ENCODE measurements around the gene GCNT2. TPM values are rescaled to one million over a fixed set of nuclear protein-coding genes. Genes with fewer than 3 reads are reported as not detected.
A peak's percentile ranks its signal among the peaks of the same experiment; 100 is the strongest.

Gene GCNT2
- total RNA-seq, 4 donors from 2014 or later, result 15.8 to 23.2 (median 19.4) TPM

DNA sequence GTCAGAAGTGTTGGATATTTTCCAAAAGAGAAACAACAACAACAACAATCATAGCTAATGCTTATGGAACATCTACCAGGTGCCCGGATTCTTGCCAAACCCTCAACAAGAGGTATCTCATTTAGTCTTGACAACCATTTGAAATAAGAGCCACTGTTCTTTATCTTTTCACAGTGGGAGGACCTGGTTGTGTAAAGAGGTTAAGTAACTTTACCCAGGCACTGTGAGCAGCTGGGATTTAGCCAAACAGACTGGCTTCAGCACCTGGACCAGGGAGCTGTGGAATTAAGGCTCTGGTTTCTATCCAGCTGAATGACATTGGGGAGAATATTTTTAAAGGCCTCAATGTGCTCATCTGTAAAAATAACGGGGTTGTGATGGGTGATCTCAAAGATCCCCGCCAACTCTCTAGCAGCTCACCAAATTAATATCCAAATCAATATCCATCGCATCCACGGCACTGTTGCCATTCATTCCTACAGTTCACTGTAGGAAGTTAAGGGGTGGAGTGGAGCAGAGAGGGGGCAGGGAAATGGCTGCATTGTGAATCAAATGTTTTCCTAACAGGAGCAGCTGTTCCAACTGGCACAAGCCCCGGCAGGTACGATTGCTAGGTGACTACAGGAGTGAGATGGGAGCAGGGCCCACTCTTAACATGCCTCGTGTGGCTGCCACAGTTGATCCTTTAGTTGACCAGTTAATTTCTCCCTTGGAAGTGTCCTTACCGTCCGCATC, 61.8 kb downstream of the GCNT2 start:
- peak overlapping the region in 1 of 4 donors; percentile 3 for H3K27ac ChIP-seq (replicated peaks in 1 of 4)
- no peaks in the 10 kb centered on the region for H3K27me3 ChIP-seq
- intact Hi-C loops (cut with DNase I), result no loop called here
- WGBS, result 67% methylated on average over 8 of the region's 10 CpGs
- H3K9me3 ChIP-seq, result no peaks in the 10 kb centered on the region
- DNase-seq (ENCODE audit: extremely low spot score), result no peak
- TF ChIP-seq EP300 (IDR thresholded peaks at IDR 0.05) (no peak), POLR2AphosphoS5 (IDR thresholded peaks at IDR 0.05) (peak in 1 of 2 donors; percentile 27), POLR2A (IDR thresholded peaks at IDR 0.05; ENCODE audit: low read depth) (no peak)
- TF ChIP-seq, protein P1, sequence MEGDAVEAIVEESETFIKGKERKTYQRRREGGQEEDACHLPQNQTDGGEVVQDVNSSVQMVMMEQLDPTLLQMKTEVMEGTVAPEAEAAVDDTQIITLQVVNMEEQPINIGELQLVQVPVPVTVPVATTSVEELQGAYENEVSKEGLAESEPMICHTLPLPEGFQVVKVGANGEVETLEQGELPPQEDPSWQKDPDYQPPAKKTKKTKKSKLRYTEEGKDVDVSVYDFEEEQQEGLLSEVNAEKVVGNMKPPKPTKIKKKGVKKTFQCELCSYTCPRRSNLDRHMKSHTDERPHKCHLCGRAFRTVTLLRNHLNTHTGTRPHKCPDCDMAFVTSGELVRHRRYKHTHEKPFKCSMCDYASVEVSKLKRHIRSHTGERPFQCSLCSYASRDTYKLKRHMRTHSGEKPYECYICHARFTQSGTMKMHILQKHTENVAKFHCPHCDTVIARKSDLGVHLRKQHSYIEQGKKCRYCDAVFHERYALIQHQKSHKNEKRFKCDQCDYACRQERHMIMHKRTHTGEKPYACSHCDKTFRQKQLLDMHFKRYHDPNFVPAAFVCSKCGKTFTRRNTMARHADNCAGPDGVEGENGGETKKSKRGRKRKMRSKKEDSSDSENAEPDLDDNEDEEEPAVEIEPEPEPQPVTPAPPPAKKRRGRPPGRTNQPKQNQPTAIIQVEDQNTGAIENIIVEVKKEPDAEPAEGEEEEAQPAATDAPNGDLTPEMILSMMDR (IDR thresholded peaks at IDR 0.05), result no peak
- peaks cover 12 to 74% (median 65%) of the 10 kb centered on the region in 4 donors for H3K4me1 ChIP-seq
- no peak overlapping the region for H3K4me3 ChIP-seq
- H3K36me3 ChIP-seq, result no peaks in the 10 kb centered on the region

DNA sequence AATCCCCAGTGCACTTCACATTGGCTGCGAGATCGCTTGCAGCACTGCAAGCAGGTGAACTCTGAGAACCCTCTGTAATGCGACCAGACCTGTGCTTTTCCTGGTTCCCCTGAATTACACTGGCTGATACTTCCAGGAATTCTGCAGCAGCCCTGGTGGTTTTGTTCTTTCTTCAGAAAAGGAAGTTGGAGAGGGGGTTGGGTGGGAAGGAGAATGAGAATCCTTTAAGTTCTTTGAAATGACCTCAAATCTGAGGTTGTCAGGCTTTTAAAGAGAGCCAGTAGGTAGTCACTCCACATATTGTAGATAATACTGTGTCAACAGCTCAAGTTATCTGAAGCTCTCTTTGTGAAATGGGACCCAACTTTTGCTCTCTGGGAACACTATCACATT, 62.4 kb downstream of the GCNT2 start:
- H3K27me3 ChIP-seq, result no peaks in the 10 kb centered on the region
- TF ChIP-seq, protein P1 (IDR thresholded peaks at IDR 0.05), result no peak
- no peak for TF ChIP-seq EP300 (IDR thresholded peaks at IDR 0.05)
- TF ChIP-seq POLR2A (IDR thresholded peaks at IDR 0.05; ENCODE audit: low read depth), result no peak
- no peak for TF ChIP-seq POLR2AphosphoS5 (IDR thresholded peaks at IDR 0.05)
- H3K4me1 ChIP-seq, result peaks cover 12 to 80% (median 71%) of the 10 kb centered on the region in 4 donors
- intact Hi-C loops (cut with DNase I), result no loop called here
- no peak for DNase-seq (ENCODE audit: extremely low spot score)
- H3K4me3 ChIP-seq, result no peak overlapping the region
- no peak overlapping the region for H3K27ac ChIP-seq (replicated peaks in 1 of 4)
- no peaks in the 10 kb centered on the region for H3K36me3 ChIP-seq
- WGBS, result 29% methylated on average over 2 of the region's 3 CpGs
- H3K9me3 ChIP-seq, result no peaks in the 10 kb centered on the region

DNA sequence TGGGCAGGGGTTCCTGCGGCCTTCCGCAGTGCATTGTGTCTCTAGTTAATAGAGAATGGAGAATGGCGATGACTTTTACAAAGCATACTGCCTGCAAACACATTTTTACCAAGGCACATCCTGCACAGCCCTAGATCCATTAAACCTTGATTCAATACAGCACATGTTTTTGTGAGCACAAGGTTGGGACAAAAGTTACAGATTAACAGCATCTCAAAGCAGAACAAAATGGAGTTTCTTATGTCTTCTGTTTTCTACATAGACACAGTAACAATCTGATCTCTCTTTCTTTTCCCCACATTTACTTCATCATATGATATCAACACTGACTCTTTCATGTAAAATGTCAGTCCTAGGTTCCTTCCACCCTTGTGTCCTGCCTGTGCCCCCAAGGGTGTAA, 63.5 kb downstream of the GCNT2 start:
- intact Hi-C loops (cut with DNase I), result no loop called here
- TF ChIP-seq, protein P1 (IDR thresholded peaks at IDR 0.05), result no peak
- no peak for TF ChIP-seq POLR2AphosphoS5 (IDR thresholded peaks at IDR 0.05)
- no peak for TF ChIP-seq POLR2A (IDR thresholded peaks at IDR 0.05; ENCODE audit: low read depth)
- TF ChIP-seq EP300 (IDR thresholded peaks at IDR 0.05), result no peak
- DNase-seq (ENCODE audit: extremely low spot score), result no peak
- H3K36me3 ChIP-seq, result no peaks in the 10 kb centered on the region
- no peak overlapping the region for H3K4me3 ChIP-seq
- H3K9me3 ChIP-seq, result no peaks in the 10 kb centered on the region
- peaks cover 12 to 90% (median 76%) of the 10 kb centered on the region in 4 donors for H3K4me1 ChIP-seq
- WGBS, result 92% methylated on average over 3 of the region's 3 CpGs
- peak overlapping the region in 2 of 4 donors; percentile 2 to 64 for H3K27ac ChIP-seq (replicated peaks in 1 of 4)
- no peaks in the 10 kb centered on the region for H3K27me3 ChIP-seq

DNA sequence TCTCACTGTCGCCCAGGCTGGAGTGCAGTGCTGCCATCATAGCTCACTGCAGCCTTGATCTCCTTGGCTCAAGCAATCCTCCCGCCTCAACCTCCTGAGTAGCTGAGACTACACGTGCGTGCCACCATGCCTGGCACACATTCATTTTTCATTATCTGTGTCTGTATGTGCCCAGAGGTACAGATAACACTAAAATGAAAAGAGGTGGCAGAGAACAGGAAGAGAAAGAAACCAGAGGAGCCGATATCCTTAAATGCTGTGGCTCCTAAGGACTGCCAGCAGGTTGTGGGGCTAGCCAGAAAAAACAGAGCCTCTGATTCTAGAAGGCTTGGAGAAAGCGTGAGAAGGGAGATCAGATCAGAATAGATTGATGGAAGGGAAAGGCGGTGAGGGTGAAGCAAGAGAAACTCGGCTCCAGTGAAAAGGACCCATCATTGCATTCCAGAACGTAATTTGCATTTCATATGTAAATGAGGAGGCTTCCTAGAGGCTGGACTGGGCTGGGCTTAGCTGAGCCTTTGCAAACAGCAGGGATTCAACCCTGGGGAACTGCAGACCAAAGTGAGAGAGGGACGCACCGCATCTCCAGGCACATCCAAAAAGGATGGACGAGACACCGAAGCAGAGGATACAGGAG, 64.2 kb downstream of the GCNT2 start:
- WGBS, result 42% methylated on average over 13 of the region's 13 CpGs
- TF ChIP-seq POLR2A (IDR thresholded peaks at IDR 0.05; ENCODE audit: low read depth) (no peak), POLR2AphosphoS5 (IDR thresholded peaks at IDR 0.05) (no peak), EP300 (IDR thresholded peaks at IDR 0.05) (no peak)
- TF ChIP-seq, protein P1 (IDR thresholded peaks at IDR 0.05), result no peak
- no peaks in the 10 kb centered on the region for H3K36me3 ChIP-seq
- no peaks in the 10 kb centered on the region for H3K27me3 ChIP-seq
- DNase-seq (ENCODE audit: extremely low spot score), result no peak
- intact Hi-C loops (cut with DNase I), result no loop called here
- no peaks in the 10 kb centered on the region for H3K9me3 ChIP-seq
- peak overlapping the region; percentile 39 to 66 (median 60) for H3K27ac ChIP-seq (replicated peaks in 1 of 4)
- H3K4me3 ChIP-seq, result peak overlapping the region; percentile 37 to 49 (median 42)
- H3K4me1 ChIP-seq, result peaks cover 12 to 82% (median 70%) of the 10 kb centered on the region in 4 donors
